Adipocyte (in vitro differentiated cells): ENCODE results near the gene CAPN2.
"Not testable (repeated sequence)": the region's sequence is repeated elsewhere in the genome, so short reads cannot be mapped to it uniquely, and the experiment has no call there.

ENCODE experiments used
- DNase-seq: peaks from one replicate; pipeline ENCODE4 v3.0.0-alpha.2; 2015; ENCODE audit warnings: low read depth
- H3K27me3 ChIP-seq: replicated peaks from 2 replicates; pipeline ENCODE4 v1.7.0; 2013; ENCODE audit warnings: mild to moderate bottlenecking, low read length, moderate library complexity; ENCODE audit not compliant: control insufficient read depth, insufficient read depth
- H3K36me3 ChIP-seq: 2 replicates; pipeline ENCODE4 v1.7.0; 2013; ENCODE audit warnings: low read length, mild to moderate bottlenecking, moderate library complexity; ENCODE audit not compliant: control insufficient read depth, insufficient read depth, severe bottlenecking
- H3K4me1 ChIP-seq: 2 replicates; pipeline ENCODE4 v1.7.0; 2013; ENCODE audit warnings: mild to moderate bottlenecking, low read length, moderate library complexity; ENCODE audit not compliant: control insufficient read depth, insufficient read depth
- H3K4me3 ChIP-seq: 2 replicates; pipeline ENCODE4 v1.7.0; 2013; ENCODE audit warnings: mild to moderate bottlenecking, low read length, moderate library complexity
- H3K9ac ChIP-seq: 2 replicates; pipeline ENCODE4 v1.7.0; 2013; ENCODE audit warnings: mild to moderate bottlenecking, low read length, moderate library complexity
- H3K9me3 ChIP-seq: 2 replicates; pipeline ENCODE4 v1.7.0; 2013; ENCODE audit warnings: mild to moderate bottlenecking, low read length, moderate library complexity; ENCODE audit not compliant: control insufficient read depth

CAPN2 gene

DNA sequence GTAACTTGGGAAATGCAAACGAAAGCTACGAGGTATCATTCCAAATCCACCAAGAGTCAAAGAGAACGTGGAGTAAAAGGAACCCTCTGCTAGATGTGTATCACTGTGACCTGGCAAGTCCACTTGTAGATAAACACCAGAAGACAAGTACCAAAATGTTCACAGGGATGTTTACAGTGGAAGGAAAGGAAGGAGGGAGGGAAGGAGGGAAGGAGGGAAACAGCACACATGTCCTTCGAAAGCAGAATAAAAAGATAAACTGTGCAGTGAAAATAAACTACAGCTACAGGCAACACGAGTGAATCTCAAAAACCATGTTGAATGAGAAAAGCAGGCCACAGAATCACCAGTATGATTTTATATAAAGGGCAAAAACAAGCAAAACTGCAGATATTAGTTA, 73.5 kb downstream of the CAPN2 start:
- H3K4me1 ChIP-seq, result peaks cover 25% of the 10 kb centered on the region
- H3K36me3 ChIP-seq, result peaks cover 14% of the 10 kb centered on the region
- no peak overlapping the region for H3K9ac ChIP-seq
- no peaks in the 10 kb centered on the region for H3K9me3 ChIP-seq
- H3K27me3 ChIP-seq, result no peaks in the 10 kb centered on the region
- no peak for DNase-seq
- no peak overlapping the region for H3K4me3 ChIP-seq

DNA sequence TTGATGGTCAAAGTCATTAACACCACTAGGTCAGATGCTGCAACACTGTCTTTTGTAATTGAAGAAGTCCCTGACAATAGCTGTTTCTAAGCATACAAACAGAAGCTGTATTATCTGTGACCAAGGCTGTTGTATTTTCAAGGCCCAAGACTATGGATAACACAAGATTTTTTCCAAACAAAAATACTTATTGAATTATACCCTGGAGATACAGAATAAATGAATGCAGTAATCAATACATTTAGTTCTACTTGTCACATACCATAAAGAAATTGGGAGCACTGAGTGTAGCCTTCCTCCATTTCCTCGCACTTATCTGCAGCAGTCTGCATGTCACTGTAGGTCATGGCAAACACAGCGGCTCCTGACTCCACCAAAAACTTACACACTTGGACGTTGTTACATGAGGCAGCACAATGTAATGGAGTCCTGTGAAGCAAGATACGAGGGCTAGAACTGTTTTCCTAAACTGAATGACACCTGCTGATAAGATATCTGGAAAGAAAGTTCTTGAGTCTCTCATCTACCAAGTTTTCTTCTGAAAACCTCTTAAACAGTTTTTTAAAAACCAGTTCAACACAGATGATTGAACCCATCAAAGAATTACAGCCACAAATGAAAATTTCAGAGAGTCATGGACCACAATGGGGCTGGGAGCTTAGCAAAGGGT, 76.5 kb downstream of the CAPN2 start:
- peaks cover 12% of the 10 kb centered on the region for H3K4me1 ChIP-seq
- H3K9ac ChIP-seq, result no peak overlapping the region
- H3K4me3 ChIP-seq, result no peak overlapping the region
- H3K36me3 ChIP-seq, result peaks cover 31% of the 10 kb centered on the region
- DNase-seq, result no peak
- no peaks in the 10 kb centered on the region for H3K27me3 ChIP-seq
- no peaks in the 10 kb centered on the region for H3K9me3 ChIP-seq

DNA sequence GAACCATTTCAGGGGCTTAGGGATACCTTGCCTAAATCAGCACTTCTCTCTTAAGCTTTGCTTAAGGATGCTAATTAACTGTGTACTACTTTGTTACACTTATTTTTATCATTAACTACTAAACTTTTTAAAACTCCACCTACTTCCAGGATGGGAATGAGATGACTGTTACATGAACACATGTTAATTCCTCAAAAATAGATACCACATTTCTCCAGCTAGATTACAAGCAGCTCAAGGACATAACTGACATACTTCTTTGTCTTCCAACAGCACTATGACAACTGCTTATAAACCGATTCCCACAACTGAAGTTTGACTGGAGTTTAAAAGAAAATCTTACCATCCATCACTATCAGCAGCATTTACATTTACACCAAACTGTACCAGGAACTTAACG, 79.7 kb downstream of the CAPN2 start:
- peaks cover 56% of the 10 kb centered on the region for H3K36me3 ChIP-seq

DNA sequence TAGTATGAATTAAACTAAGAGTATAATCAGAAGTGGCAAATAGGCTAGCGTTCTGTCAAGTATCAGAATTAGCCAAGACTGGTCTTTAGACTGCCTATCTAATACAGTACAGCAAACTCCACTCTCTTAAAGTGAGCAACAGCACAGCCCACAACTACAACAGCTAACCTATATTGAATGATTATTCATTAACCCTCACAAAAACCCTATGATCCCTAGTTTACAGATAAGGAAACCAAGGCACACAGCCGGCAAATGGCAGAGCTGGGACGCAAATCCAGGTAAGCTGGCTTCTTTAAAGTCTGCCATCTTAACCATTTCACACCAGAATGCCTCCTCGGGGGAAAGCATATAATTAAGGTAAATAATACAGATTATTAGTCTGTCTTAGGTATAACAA, 81.4 kb downstream of the CAPN2 start:
- Histone ChIP-seq H3K4me3 (no peak overlapping the region), H3K9ac (no peak overlapping the region), H3K9me3 (no peaks in the 10 kb centered on the region), H3K36me3 (peaks cover 67% of the 10 kb centered on the region), H3K4me1 (no peaks in the 10 kb centered on the region), H3K27me3 (no peaks in the 10 kb centered on the region)
- DNase-seq, result no peak

More for the DNA sequence above, 79.7 kb downstream of the CAPN2 start:
- Histone ChIP-seq H3K4me1 (no peaks in the 10 kb centered on the region), H3K9me3 (no peaks in the 10 kb centered on the region), H3K27me3 (no peaks in the 10 kb centered on the region), H3K4me3 (no peak overlapping the region), H3K9ac (no peak overlapping the region)
- no peak for DNase-seq

DNA sequence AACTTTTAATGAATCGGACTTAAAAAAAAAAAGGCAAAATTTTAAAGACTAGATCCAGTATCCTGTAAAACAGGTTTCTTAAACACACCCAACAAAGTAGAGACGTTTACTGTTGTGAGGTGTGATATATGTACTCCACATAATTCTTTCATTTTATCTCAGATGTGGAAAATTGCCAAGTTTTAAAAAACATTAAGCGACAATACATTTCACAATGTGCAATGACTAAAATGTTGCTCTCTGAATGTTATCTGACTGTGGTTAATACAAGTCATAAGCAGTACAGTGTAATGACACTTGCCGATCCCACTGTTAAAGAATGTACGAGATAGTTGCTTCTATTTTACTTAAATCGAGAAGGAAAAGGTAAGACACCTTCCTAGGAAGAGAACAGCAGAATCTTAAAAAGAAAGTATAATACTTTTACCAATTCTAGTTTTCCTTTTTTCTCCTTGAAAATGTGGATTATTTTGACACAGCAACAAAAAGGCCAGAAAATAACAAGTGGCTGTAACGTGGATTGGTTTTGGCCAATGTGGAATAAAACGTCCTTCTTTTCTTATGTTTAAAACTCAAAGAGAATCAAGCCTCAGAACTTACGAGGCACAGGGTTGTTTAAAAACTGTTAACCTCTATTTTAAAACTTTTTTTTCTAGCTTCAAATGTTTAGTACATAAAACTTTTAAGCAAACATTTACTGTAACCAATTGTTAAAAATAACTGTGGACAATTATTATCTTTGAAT, 82.0 kb downstream of the CAPN2 start:
- H3K4me1 ChIP-seq, result no peaks in the 10 kb centered on the region
- no peak overlapping the region for H3K4me3 ChIP-seq
- peaks cover 65% of the 10 kb centered on the region for H3K36me3 ChIP-seq
- no peaks in the 10 kb centered on the region for H3K9me3 ChIP-seq
- H3K9ac ChIP-seq, result no peak overlapping the region
- H3K27me3 ChIP-seq, result no peaks in the 10 kb centered on the region
- DNase-seq, result no peak

DNA sequence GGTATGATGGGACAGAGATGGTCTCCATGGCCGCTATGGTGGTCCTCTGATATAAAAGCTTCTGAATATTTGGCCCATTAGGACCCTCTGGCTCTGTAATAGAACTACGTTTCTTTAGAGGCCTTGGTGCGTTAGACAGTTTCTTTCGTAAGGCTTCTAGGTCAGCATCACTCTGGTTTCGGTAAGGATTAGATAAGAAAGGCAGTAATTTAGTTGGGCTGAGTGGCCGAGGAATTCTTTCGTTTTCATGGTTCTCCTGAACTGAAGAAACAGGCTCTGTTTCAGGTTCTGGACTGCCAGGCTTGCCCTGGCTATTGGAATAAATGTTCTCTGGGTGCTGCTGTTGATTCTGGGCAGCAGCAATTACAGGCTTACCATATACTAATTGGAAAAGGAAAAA, 83.9 kb downstream of the CAPN2 start:
- Histone ChIP-seq H3K9ac (no peak overlapping the region), H3K27me3 (no peaks in the 10 kb centered on the region), H3K36me3 (peaks cover 82% of the 10 kb centered on the region), H3K9me3 (no peaks in the 10 kb centered on the region), H3K4me3 (no peak overlapping the region), H3K4me1 (no peaks in the 10 kb centered on the region)
- no peak for DNase-seq

DNA sequence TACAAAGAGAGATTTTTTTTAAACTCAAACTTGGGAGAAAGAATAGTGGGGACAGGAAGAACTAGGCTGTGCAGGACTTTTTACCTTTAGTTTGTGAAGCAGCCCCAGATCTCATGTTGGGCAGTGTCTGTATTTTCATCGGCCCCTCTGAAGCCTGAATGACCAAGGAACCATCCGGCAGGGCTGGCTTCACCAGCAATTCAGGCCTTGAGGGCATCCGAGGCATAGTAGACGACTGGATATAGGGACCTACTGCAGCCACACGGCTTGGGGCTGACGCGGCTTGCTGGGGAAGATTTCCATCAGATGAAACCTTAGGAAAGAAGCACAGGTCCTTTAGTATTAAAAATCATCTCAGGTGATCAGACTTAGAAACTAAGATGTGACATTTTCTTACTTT, 89.7 kb downstream of the CAPN2 start:
- no peak for DNase-seq
- H3K36me3 ChIP-seq, result peaks cover 89% of the 10 kb centered on the region

DNA sequence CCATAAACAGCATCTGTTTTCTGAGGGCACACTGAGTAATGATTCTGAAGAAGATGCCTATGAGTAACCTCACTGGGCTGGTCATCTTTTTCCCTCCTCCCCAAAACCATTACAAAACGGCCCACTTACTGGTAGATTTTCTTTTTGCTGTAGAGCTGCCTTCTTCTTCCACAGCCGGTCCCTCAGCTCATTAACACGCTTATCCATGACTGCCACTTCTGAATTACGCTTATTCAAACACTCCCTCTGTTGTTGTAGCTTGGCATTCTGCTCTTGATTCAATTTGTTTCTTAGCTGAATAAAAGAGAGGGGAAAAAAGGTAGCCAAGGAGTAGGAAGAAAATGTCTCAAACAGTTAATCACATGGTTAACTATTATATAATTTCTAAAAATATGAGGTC, 90.3 kb downstream of the CAPN2 start:
- no peak for DNase-seq
- H3K4me1 ChIP-seq, result no peaks in the 10 kb centered on the region
- H3K4me3 ChIP-seq, result no peak overlapping the region
- no peak overlapping the region for H3K9ac ChIP-seq
- H3K9me3 ChIP-seq, result peaks cover 3% of the 10 kb centered on the region
- H3K27me3 ChIP-seq, result no peaks in the 10 kb centered on the region
- H3K36me3 ChIP-seq, result peaks cover 88% of the 10 kb centered on the region

More for the DNA sequence above, 89.7 kb downstream of the CAPN2 start:
- Histone ChIP-seq H3K4me3 (no peak overlapping the region), H3K4me1 (no peaks in the 10 kb centered on the region), H3K9me3 (no peaks in the 10 kb centered on the region), H3K27me3 (no peaks in the 10 kb centered on the region), H3K9ac (no peak overlapping the region)

DNA sequence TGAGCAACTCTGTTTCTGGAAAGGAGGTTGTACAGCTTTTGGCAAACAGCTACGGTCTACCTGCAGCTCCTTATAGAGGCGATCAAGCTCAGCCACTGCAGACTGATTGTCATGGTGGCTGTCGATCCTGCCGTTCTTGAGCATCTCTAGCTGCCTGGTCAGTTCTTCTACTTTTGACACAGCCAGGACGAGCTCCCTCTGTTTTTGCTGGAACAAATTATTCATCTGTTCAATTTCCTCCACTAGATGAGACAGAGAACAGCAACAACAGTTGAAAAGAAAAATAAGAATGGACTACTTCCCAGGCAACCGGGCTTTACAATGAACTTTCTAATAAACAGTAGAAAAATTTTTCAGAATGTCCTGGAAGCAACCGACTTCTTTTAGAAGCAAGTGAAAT, 90.9 kb downstream of the CAPN2 start:
- H3K27me3 ChIP-seq, result no peaks in the 10 kb centered on the region
- H3K9me3 ChIP-seq, result peaks cover 3% of the 10 kb centered on the region
- peaks cover 82% of the 10 kb centered on the region for H3K36me3 ChIP-seq
- no peak overlapping the region for H3K4me3 ChIP-seq
- no peak overlapping the region for H3K9ac ChIP-seq
- no peak for DNase-seq
- no peaks in the 10 kb centered on the region for H3K4me1 ChIP-seq

DNA sequence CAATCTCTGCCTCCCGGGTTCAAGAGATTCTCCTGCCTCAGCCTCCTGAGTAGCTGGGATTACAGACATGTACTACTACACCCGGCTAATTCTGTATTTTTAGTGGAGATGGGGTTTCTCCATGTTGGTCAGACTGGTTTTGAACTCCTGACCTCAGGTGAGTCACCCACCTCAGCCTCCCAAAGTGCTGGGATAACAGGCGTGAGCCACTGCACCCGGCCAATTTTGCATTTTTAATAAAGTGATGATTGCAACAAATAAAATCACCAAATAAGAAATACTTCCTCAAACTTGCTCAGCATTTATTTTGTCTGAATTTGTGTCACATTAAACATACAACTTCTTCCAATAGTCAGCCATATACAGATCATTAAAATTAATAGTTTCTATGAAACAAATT, 97.6 kb downstream of the CAPN2 start:
- H3K4me3 ChIP-seq, H3K9ac ChIP-seq: not testable (repeated sequence)

DNA sequence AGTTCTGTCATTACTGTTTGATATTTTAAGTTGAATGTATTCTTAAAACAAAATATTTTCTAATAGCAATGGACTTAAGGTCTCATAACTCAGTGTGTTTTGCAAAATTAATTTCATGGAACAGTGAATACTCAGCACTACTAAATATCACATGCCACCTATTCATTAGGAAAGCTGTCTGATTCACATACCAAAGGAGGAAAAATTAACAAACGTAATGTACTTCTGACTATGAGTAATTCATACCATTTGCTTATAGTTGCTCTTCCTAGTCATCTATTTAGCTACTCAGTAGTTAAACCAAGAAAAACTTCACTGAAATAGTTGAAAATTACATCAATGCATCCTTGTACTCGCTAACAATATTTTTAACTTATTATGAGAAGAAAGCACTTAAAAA, 98.2 kb downstream of the CAPN2 start:
- DNase-seq, result no peak
- Histone ChIP-seq H3K9ac (peak overlapping the region; percentile 4), H3K36me3 (peaks cover 33% of the 10 kb centered on the region), H3K4me3 (no peak overlapping the region), H3K4me1 (peaks cover 5% of the 10 kb centered on the region), H3K27me3 (no peaks in the 10 kb centered on the region), H3K9me3 (peaks cover 3% of the 10 kb centered on the region)

More for the DNA sequence above, 97.6 kb downstream of the CAPN2 start:
- H3K4me1 ChIP-seq, DNase-seq, H3K9me3 ChIP-seq, H3K27me3 ChIP-seq: not testable (repeated sequence)
- H3K36me3 ChIP-seq, result peaks cover 38% of the 10 kb centered on the region
